Muscle of leg (tissue), 11 donors: Measurements from ENCODE around the gene UBXN4. TPM values are rescaled to one million over a fixed set of nuclear protein-coding genes. Genes with fewer than 3 reads are reported as not detected.
"Not testable (repeated sequence)": the region's sequence is repeated elsewhere in the genome, so short reads cannot be mapped to it uniquely, and the experiment has no call there.

ENCODE experiments used
- DNase-seq: peaks from one replicate; pipeline ENCODE4 v3.0.0; 2013
- H3K27ac ChIP-seq: one replicate; pipeline ENCODE4 v1.5.1; 2013; ENCODE audit warnings: mild to moderate bottlenecking, low read length, control low read depth
- H3K27me3 ChIP-seq: one replicate; pipeline ENCODE4 v1.6.1; 2013; ENCODE audit warnings: low read length; ENCODE audit not compliant: control insufficient read depth, insufficient read depth
- H3K36me3 ChIP-seq: one replicate; pipeline ENCODE4 v1.6.1; 2013; ENCODE audit warnings: low read length; ENCODE audit not compliant: control insufficient read depth, insufficient read depth
- H3K4me1 ChIP-seq: one replicate; pipeline ENCODE4 v1.6.1; 2013; ENCODE audit warnings: low read length; ENCODE audit not compliant: control insufficient read depth, insufficient read depth
- H3K4me3 ChIP-seq: one replicate; pipeline ENCODE4 v1.5.1; 2013; ENCODE audit warnings: low read length, control low read depth
- H3K9me3 ChIP-seq: replicated peaks from 2 replicates; pipeline ENCODE4 v1.6.1; 2013; ENCODE audit warnings: low read depth, low read length; ENCODE audit not compliant: control insufficient read depth
- WGBS: methylation state at CpG from one replicate; pipeline ENCODE4 v1.1.5; 2013; ENCODE audit warnings: missing lambda C conversion rate; ENCODE audit not compliant: insufficient coverage; 5-methylcytosine and 5-hydroxymethylcytosine counted together
- polyA plus RNA-seq, 8 donors: library from polyadenylated mRNA; unstranded; fragments of 120-200 nt; gene quantifications; one replicate each; pipeline versions ENCODE4 v1.2.1 to v1.2.3, GENCODE V29; 2013; ENCODE audit warnings: inconsistent platforms in 1 of 8, low replicate concordance in 1 of 8; ENCODE audit not compliant: insufficient read length in 8 of 8, insufficient read depth in 1 of 8
- total RNA-seq: library from RNA; stranded (reverse); fragments of 120-200 nt; gene quantifications from one replicate; pipeline ENCODE4 v1.2.4, GENCODE V29; 2013

Gene UBXN4
- total and polyA plus RNA-seq, 9 donors: 41.8 to 81.8 (median 67.0) TPM

- Histone ChIP-seq H3K4me3 (no peak overlapping the region), H3K4me1 (no peaks in the 10 kb centered on the region), H3K27ac (no peak overlapping the region), H3K36me3 (no peaks in the 10 kb centered on the region), H3K27me3 (no peaks in the 10 kb centered on the region), H3K9me3 (peaks cover 14% of the 10 kb centered on the region)
- 97% methylated on average over 5 of the region's 9 CpGs for WGBS
- no peak for DNase-seq
Observed at GRCh38 chr2:135800513-135801460, 59.1 kb downstream of the UBXN4 start.

- Histone ChIP-seq H3K36me3 (no peaks in the 10 kb centered on the region), H3K4me3 (no peak overlapping the region), H3K27me3 (no peaks in the 10 kb centered on the region), H3K27ac (no peak overlapping the region), H3K9me3 (peaks cover 14% of the 10 kb centered on the region), H3K4me1 (no peaks in the 10 kb centered on the region)
- WGBS: 54% methylated on average over 3 of the region's 3 CpGs
- DNase-seq: no peak
Observed at GRCh38 chr2:135802350-135802749, 60.7 kb downstream of the UBXN4 start.

GRCh38 chr2:135803278-135803677, 61.6 kb downstream of the UBXN4 start:
- no peaks in the 10 kb centered on the region for H3K36me3 ChIP-seq
- peaks cover 14% of the 10 kb centered on the region for H3K9me3 ChIP-seq
- H3K4me1 ChIP-seq: no peaks in the 10 kb centered on the region
- no peak overlapping the region for H3K4me3 ChIP-seq
- no peaks in the 10 kb centered on the region for H3K27me3 ChIP-seq
- no CpG with 5 or more reads among the region's 2 CpGs for WGBS
- H3K27ac ChIP-seq: no peak overlapping the region
- no peak for DNase-seq

- not testable (repeated sequence) for DNase-seq, H3K27me3 ChIP-seq, H3K36me3 ChIP-seq, H3K4me3 ChIP-seq, H3K4me1 ChIP-seq, H3K27ac ChIP-seq, H3K9me3 ChIP-seq
- WGBS: no CpG with 5 or more reads among the region's 3 CpGs
Observed at GRCh38 chr2:135807874-135808273, 66.2 kb downstream of the UBXN4 start.

GRCh38 chr2:135812907-135813511, 71.4 kb downstream of the UBXN4 start:
- no peak for DNase-seq
- H3K4me3 ChIP-seq: no peak overlapping the region
- no peaks in the 10 kb centered on the region for H3K4me1 ChIP-seq
- H3K36me3 ChIP-seq: no peaks in the 10 kb centered on the region
- WGBS: 68% methylated on average over 2 of the region's 2 CpGs
- no peaks in the 10 kb centered on the region for H3K9me3 ChIP-seq
- H3K27ac ChIP-seq: no peak overlapping the region
- no peaks in the 10 kb centered on the region for H3K27me3 ChIP-seq

- H3K4me1 ChIP-seq: no peaks in the 10 kb centered on the region
- H3K27me3 ChIP-seq: no peaks in the 10 kb centered on the region
- WGBS: no CpG with 5 or more reads among the region's 3 CpGs
- no peaks in the 10 kb centered on the region for H3K36me3 ChIP-seq
- no peak for DNase-seq
- H3K27ac ChIP-seq: no peak overlapping the region
- H3K9me3 ChIP-seq: no peaks in the 10 kb centered on the region
- H3K4me3 ChIP-seq: no peak overlapping the region
Observed at GRCh38 chr2:135815269-135815668, 73.6 kb downstream of the UBXN4 start.

- no peaks in the 10 kb centered on the region for H3K27me3 ChIP-seq
- WGBS: 82% methylated on average over 18 of the region's 18 CpGs
Observed at GRCh38 chr2:135817466-135817865, 75.8 kb downstream of the UBXN4 start.

GRCh38 chr2:135817951-135818350, 76.3 kb downstream of the UBXN4 start:
- Histone ChIP-seq H3K27ac (no peak overlapping the region), H3K9me3 (no peaks in the 10 kb centered on the region), H3K4me1 (no peaks in the 10 kb centered on the region), H3K36me3 (no peaks in the 10 kb centered on the region), H3K4me3 (no peak overlapping the region), H3K27me3 (no peaks in the 10 kb centered on the region)
- no peak for DNase-seq
- 63% methylated on average over 4 of the region's 4 CpGs for WGBS

More at GRCh38 chr2:135817466-135817865, 75.8 kb downstream of the UBXN4 start:
- Histone ChIP-seq H3K4me3 (no peak overlapping the region), H3K9me3 (no peaks in the 10 kb centered on the region), H3K27ac (no peak overlapping the region), H3K36me3 (no peaks in the 10 kb centered on the region), H3K4me1 (no peaks in the 10 kb centered on the region)
- no peak for DNase-seq

- Histone ChIP-seq H3K4me1 (no peaks in the 10 kb centered on the region), H3K36me3 (no peaks in the 10 kb centered on the region), H3K27ac (no peak overlapping the region), H3K27me3 (no peaks in the 10 kb centered on the region), H3K4me3 (no peak overlapping the region), H3K9me3 (peaks cover 4% of the 10 kb centered on the region)
- 40% methylated on average over 4 of the region's 8 CpGs for whole genome bisulfite sequencing
- no peak for DNase-seq
Observed at GRCh38 chr2:135818937-135819610, 77.4 kb downstream of the UBXN4 start.

GRCh38 chr2:135820003-135820618, 78.5 kb downstream of the UBXN4 start:
- WGBS: 55% methylated on average over 8 of the region's 9 CpGs
- Histone ChIP-seq H3K36me3 (no peaks in the 10 kb centered on the region), H3K9me3 (peaks cover 4% of the 10 kb centered on the region), H3K4me3 (no peak overlapping the region), H3K27ac (no peak overlapping the region), H3K4me1 (no peaks in the 10 kb centered on the region), H3K27me3 (no peaks in the 10 kb centered on the region)
- no peak for DNase-seq
